Neutrophil (primary cell): ENCODE measurements around the gene OGDHL.

Experiments used
- H3K27ac ChIP-seq: fragments of 200-600 bp; sonication (generic); 2 replicates; pipeline ENCODE4 v1.5.1; 2016; ENCODE audit warnings: mild to moderate bottlenecking, moderate library complexity
- H3K27me3 ChIP-seq: fragments of 200-600 bp; sonication (generic); 2 replicates; pipeline ENCODE4 v1.6.0; 2016; ENCODE audit warnings: mild to moderate bottlenecking
- H3K36me3 ChIP-seq: fragments of 200-600 bp; sonication (generic); 2 replicates; pipeline ENCODE4 v1.5.1; 2017
- H3K4me1 ChIP-seq, 2 experiments: fragments of 200-600 bp in 1 of 2; sonication (generic) in 1 of 2; 1 replicate in 1 of 2; 2 replicates in 1 of 2; pipeline versions ENCODE4 v1.5.1 to v1.6.1; 2013 to 2016; ENCODE audit warnings: low read depth in 1 of 2, low read length in 1 of 2, mild to moderate bottlenecking in 1 of 2, moderate library complexity in 1 of 2; ENCODE audit not compliant: control insufficient read depth in 1 of 2, insufficient read depth in 1 of 2
- H3K4me3 ChIP-seq, 2 experiments: fragments of 200-600 bp in 1 of 2; sonication (generic) in 1 of 2; 1 replicate in 1 of 2; 2 replicates in 1 of 2; pipeline ENCODE4 v1.5.1; 2013 to 2016; ENCODE audit warnings: low read depth in 1 of 2, low read length in 1 of 2, mild to moderate bottlenecking in 1 of 2, moderate library complexity in 1 of 2
- H3K9me3 ChIP-seq: fragments of 200-600 bp; sonication (generic); 2 replicates; pipeline ENCODE4 v1.5.1; 2016
- CTCF ChIP-seq: fragments of 200-600 bp; sonication (generic); IDR thresholded peaks from 2 replicates; pipeline ENCODE4 v1.5.1; 2016; ENCODE audit warnings: antibody characterized with exemption

OGDHL gene

GRCh38 chr10:49741108-49741995 lies 20.8 kb downstream of the OGDHL start:
- TF ChIP-seq CTCF: no peak
- H3K27ac ChIP-seq: no peak overlapping the region
- no peak overlapping the region for H3K4me3 ChIP-seq
- no peaks in the 10 kb centered on the region for H3K9me3 ChIP-seq
- no peaks in the 10 kb centered on the region for H3K36me3 ChIP-seq
- H3K4me1 ChIP-seq: no peaks in the 10 kb centered on the region
- H3K27me3 ChIP-seq: no peaks in the 10 kb centered on the region

GRCh38 chr10:49740346-49741107 lies 21.6 kb downstream of the OGDHL start:
- no peak overlapping the region for H3K27ac ChIP-seq
- H3K9me3 ChIP-seq: no peaks in the 10 kb centered on the region
- no peaks in the 10 kb centered on the region for H3K36me3 ChIP-seq
- no peaks in the 10 kb centered on the region for H3K4me1 ChIP-seq
- H3K27me3 ChIP-seq: no peaks in the 10 kb centered on the region
- TF ChIP-seq CTCF: no peak
- H3K4me3 ChIP-seq: no peak overlapping the region

GRCh38 chr10:49739426-49739825 lies 22.7 kb downstream of the OGDHL start:
- no peak for TF ChIP-seq CTCF
- Histone ChIP-seq H3K4me1 (no peaks in the 10 kb centered on the region), H3K9me3 (no peaks in the 10 kb centered on the region), H3K4me3 (no peak overlapping the region), H3K27ac (no peak overlapping the region), H3K36me3 (no peaks in the 10 kb centered on the region), H3K27me3 (no peaks in the 10 kb centered on the region)

- Histone ChIP-seq H3K9me3 (no peaks in the 10 kb centered on the region), H3K4me1 (no peaks in the 10 kb centered on the region), H3K27ac (no peak overlapping the region), H3K36me3 (no peaks in the 10 kb centered on the region), H3K27me3 (no peaks in the 10 kb centered on the region), H3K4me3 (no peak overlapping the region)
- no peak for TF ChIP-seq CTCF
Measured at GRCh38 chr10:49738616-49739360, 23.3 kb downstream of the OGDHL start.

- Histone ChIP-seq H3K36me3 (no peaks in the 10 kb centered on the region), H3K4me1 (peaks cover 6% of the 10 kb centered on the region in 2 experiments), H3K27ac (no peak overlapping the region), H3K4me3 (no peak overlapping the region), H3K27me3 (no peaks in the 10 kb centered on the region), H3K9me3 (no peaks in the 10 kb centered on the region)
- no peak for TF ChIP-seq CTCF
Measured at GRCh38 chr10:49737474-49738201, 24.5 kb downstream of the OGDHL start.
